Suprapubic skin (tissue), 3 donors: Measurements from ENCODE around the gene NKD2.

Experiments used
- CTCF ChIP-seq, 2 donors: fragments of 200-600 bp in 1 of 2; fragments of 450-650 bp in 1 of 2; sonication (generic) in 1 of 2; IDR thresholded peaks; one replicate each; pipeline ENCODE4 v1.5.1; 2016 to 2019; ENCODE audit warnings: antibody characterized with exemption in 2 of 2, mild to moderate bottlenecking in 1 of 2, moderate library complexity in 1 of 2
- POLR2A ChIP-seq, 2 donors: fragments of 450-650 bp; IDR thresholded peaks; one replicate each; pipeline ENCODE4 v1.6.1; 2017; ENCODE audit warnings: antibody characterized with exemption in 2 of 2, mild to moderate bottlenecking in 2 of 2, moderate library complexity in 2 of 2

- TF ChIP-seq CTCF (IDR thresholded peaks at IDR 0.05) (no peak), POLR2A (IDR thresholded peaks at IDR 0.05) (no peak)
Observed at GRCh38 chr5:1027631-1028441, 19.2 kb downstream of the NKD2 start.
